ENCODE results near the gene SERPING1. TPM values are rescaled to one million over a fixed set of nuclear protein-coding genes. Genes with fewer than 3 reads are reported as not detected.

SERPING1 gene
- total and polyA plus RNA-seq, 4 donors: 473 to 1,015 (median 795) TPM

GRCh38 chr11:57585301-57585700 is 12.2 kb upstream of the SERPING1 start:
- Histone ChIP-seq H3K4me3 (ENCODE audit: low read length in 2 of 2) (no peak overlapping the region), H3K27ac (ENCODE audit: low read depth in 1 of 2, low read length in 2 of 2) (no peak overlapping the region), H3K9me3 (ENCODE audit: control insufficient read depth, low read length) (no peaks in the 10 kb centered on the region), H3K27me3 (ENCODE audit: control insufficient read depth in 1 of 2, insufficient read depth in 2 of 2, low read length in 1 of 2) (no peaks in the 10 kb centered on the region), H3K4me1 (ENCODE audit: control insufficient read depth in 1 of 2, insufficient read depth in 2 of 2, low read length in 2 of 2) (no peaks in the 10 kb centered on the region), H3K36me3 (ENCODE audit: control insufficient read depth in 1 of 2, insufficient read depth in 2 of 2, low read length in 1 of 2) (no peaks in the 10 kb centered on the region)
- no peak for ATAC-seq (ENCODE audit: low FRiP score)
- DNase-seq: no peak
- intact Hi-C loops (cut with DNase I): no loop called here

DNA sequence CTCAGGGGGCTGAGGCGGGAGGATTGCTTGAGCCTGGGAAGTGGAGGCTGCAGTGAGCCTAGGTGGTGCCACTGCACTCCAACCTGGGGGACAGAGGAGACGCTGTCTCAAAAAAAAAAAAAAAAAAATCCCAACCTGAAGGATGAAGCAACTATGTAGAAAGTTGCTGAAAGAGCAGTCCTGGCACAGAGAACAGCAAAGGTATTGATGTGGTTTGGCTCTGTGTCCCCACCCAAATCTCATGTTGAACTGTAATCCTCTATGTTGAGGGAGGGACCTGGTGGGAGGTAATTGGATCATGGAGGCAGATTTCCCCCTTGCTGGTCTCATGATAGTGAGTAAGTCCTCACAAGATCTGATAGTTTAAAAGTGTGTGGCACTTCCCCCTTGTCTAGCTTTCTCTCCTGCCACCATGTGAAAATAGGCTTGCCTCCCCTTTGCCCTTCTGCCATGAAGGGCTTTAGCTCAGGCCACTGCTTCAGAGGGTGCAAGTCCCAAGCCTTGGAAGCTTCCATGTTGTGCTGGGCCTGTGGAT is 10.7 kb upstream of the SERPING1 start:
- no peaks in the 10 kb centered on the region for H3K27me3 ChIP-seq (ENCODE audit: control insufficient read depth in 1 of 2, insufficient read depth in 2 of 2, low read length in 1 of 2)
- H3K4me3 ChIP-seq (ENCODE audit: low read length in 2 of 2): no peak overlapping the region
- H3K36me3 ChIP-seq (ENCODE audit: control insufficient read depth in 1 of 2, insufficient read depth in 2 of 2, low read length in 1 of 2): no peaks in the 10 kb centered on the region
- no peaks in the 10 kb centered on the region for H3K9me3 ChIP-seq (ENCODE audit: control insufficient read depth, low read length)
- WGBS, 2 donors: 47 to 50% methylated on average over 2 of the region's 2 CpGs
- H3K4me1 ChIP-seq (ENCODE audit: control insufficient read depth in 1 of 2, insufficient read depth in 2 of 2, low read length in 2 of 2): no peaks in the 10 kb centered on the region
- no peak overlapping the region for H3K27ac ChIP-seq (ENCODE audit: low read depth in 1 of 2, low read length in 2 of 2)
- intact Hi-C loops (cut with DNase I): no loop called here
- ATAC-seq (ENCODE audit: low FRiP score) (no peak), DNase-seq (no peak)

DNA sequence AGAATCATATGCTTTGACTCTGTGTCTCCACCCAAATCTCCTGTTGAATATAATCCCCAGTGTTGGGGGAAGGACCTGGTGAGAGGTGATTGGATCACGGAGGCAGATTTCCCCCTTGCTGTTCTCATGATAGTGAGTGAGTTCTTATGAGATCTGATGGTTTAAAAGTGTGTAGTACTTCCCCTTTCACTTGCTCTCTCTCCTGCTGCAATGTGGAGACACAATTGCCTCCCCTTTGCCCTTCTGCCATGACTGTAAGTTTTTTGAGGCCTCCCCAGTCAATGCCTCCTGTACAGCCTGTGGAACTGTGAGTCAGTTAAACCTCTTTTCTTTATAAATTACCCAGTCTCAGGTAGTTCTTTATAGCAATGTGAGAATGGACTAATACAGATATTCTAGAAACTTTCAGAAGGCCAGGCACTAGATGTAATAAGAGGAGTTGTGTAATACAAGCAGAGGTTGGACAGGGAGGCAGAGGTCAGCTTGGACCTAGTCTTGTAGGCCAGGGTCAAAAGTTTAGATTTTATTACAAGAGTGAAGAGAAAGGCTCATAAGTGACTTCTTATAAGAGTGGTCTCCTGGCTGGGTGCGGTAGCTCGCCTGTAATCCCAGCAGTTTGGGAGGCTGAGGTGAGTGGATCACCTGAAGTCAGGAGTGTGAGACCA is 9.3 kb upstream of the SERPING1 start:
- H3K36me3 ChIP-seq (ENCODE audit: control insufficient read depth in 1 of 2, insufficient read depth in 2 of 2, low read length in 1 of 2): no peaks in the 10 kb centered on the region
- no peak overlapping the region for H3K27ac ChIP-seq (ENCODE audit: low read depth in 1 of 2, low read length in 2 of 2)
- no peaks in the 10 kb centered on the region for H3K4me1 ChIP-seq (ENCODE audit: control insufficient read depth in 1 of 2, insufficient read depth in 2 of 2, low read length in 2 of 2)
- no peak overlapping the region for H3K4me3 ChIP-seq (ENCODE audit: low read length in 2 of 2)
- intact Hi-C loops (cut with DNase I): no loop called here
- WGBS, 2 donors: 87 to 91% methylated on average over 3 of the region's 3 CpGs
- no peak for DNase-seq
- ATAC-seq (ENCODE audit: low FRiP score): no peak
- no peaks in the 10 kb centered on the region for H3K9me3 ChIP-seq (ENCODE audit: control insufficient read depth, low read length)
- H3K27me3 ChIP-seq (ENCODE audit: control insufficient read depth in 1 of 2, insufficient read depth in 2 of 2, low read length in 1 of 2): no peaks in the 10 kb centered on the region

- H3K4me1 ChIP-seq (ENCODE audit: control insufficient read depth in 1 of 2, insufficient read depth in 2 of 2, low read length in 2 of 2): peaks cover 0 to 4% of the 10 kb centered on the region in 2 donors
- no peaks in the 10 kb centered on the region for H3K9me3 ChIP-seq (ENCODE audit: control insufficient read depth, low read length)
- intact Hi-C loops (cut with DNase I): loop anchor here (5.0 kb wide), 2 partner anchors 41 to 46 kb away; no protein-coding TSS in a partner anchor
- ATAC-seq (ENCODE audit: low FRiP score): no peak
- H3K27me3 ChIP-seq (ENCODE audit: control insufficient read depth in 1 of 2, insufficient read depth in 2 of 2, low read length in 1 of 2): no peaks in the 10 kb centered on the region
- no peak overlapping the region for H3K4me3 ChIP-seq (ENCODE audit: low read length in 2 of 2)
- no peaks in the 10 kb centered on the region for H3K36me3 ChIP-seq (ENCODE audit: control insufficient read depth in 1 of 2, insufficient read depth in 2 of 2, low read length in 1 of 2)
- H3K27ac ChIP-seq (ENCODE audit: low read depth in 1 of 2, low read length in 2 of 2): peak overlapping the region in 1 of 2 donors; percentile 99
- no peak for DNase-seq
- 77 to 79% methylated on average over 5 of the region's 5 CpGs for WGBS, 2 donors
Measured at GRCh38 chr11:57596266-57596885, 1.1 kb upstream of the SERPING1 start.

- Histone ChIP-seq H3K4me1 (ENCODE audit: control insufficient read depth in 1 of 2, insufficient read depth in 2 of 2, low read length in 2 of 2) (peaks cover 0 to 4% of the 10 kb centered on the region in 2 donors), H3K9me3 (ENCODE audit: control insufficient read depth, low read length) (no peaks in the 10 kb centered on the region), H3K27ac (ENCODE audit: low read depth in 1 of 2, low read length in 2 of 2) (peak overlapping the region; percentile 49 to 99), H3K27me3 (ENCODE audit: control insufficient read depth in 1 of 2, insufficient read depth in 2 of 2, low read length in 1 of 2) (no peaks in the 10 kb centered on the region), H3K36me3 (ENCODE audit: control insufficient read depth in 1 of 2, insufficient read depth in 2 of 2, low read length in 1 of 2) (no peaks in the 10 kb centered on the region), H3K4me3 (ENCODE audit: low read length in 2 of 2) (peak overlapping the region; percentile 55 to 83)
- intact Hi-C loops (cut with DNase I): loop anchor here (2.0 to 5.0 kb wide), 3 partner anchors 29 to 44 kb away; no protein-coding TSS in a partner anchor
- DNase-seq (peak; percentile 89 to 91), ATAC-seq (ENCODE audit: low FRiP score) (peak; percentile 96)
- WGBS, 2 donors: 0 to 1% methylated on average over 26 to 33 of the region's 33 CpGs
Measured at GRCh38 chr11:57597916-57598830, 688 bp downstream of the SERPING1 start.

- peak; percentile 30 for ATAC-seq (ENCODE audit: low FRiP score)
- Histone ChIP-seq H3K27me3 (ENCODE audit: control insufficient read depth in 1 of 2, insufficient read depth in 2 of 2, low read length in 1 of 2) (no peaks in the 10 kb centered on the region), H3K4me1 (ENCODE audit: control insufficient read depth in 1 of 2, insufficient read depth in 2 of 2, low read length in 2 of 2) (peaks cover 0 to 4% of the 10 kb centered on the region in 2 donors), H3K4me3 (ENCODE audit: low read length in 2 of 2) (peak overlapping the region; percentile 55 to 83), H3K9me3 (ENCODE audit: control insufficient read depth, low read length) (no peaks in the 10 kb centered on the region), H3K27ac (ENCODE audit: low read depth in 1 of 2, low read length in 2 of 2) (peak overlapping the region; percentile 2 to 99), H3K36me3 (ENCODE audit: control insufficient read depth in 1 of 2, insufficient read depth in 2 of 2, low read length in 1 of 2) (no peaks in the 10 kb centered on the region)
- WGBS, 2 donors: 12 to 17% methylated on average over 5 of the region's 5 CpGs
- intact Hi-C loops (cut with DNase I): loop anchor here (2.0 to 5.0 kb wide), 3 partner anchors 30 to 44 kb away; no protein-coding TSS in a partner anchor
- DNase-seq: no peak
Measured at GRCh38 chr11:57598831-57599155, 1.3 kb downstream of the SERPING1 start.

DNA sequence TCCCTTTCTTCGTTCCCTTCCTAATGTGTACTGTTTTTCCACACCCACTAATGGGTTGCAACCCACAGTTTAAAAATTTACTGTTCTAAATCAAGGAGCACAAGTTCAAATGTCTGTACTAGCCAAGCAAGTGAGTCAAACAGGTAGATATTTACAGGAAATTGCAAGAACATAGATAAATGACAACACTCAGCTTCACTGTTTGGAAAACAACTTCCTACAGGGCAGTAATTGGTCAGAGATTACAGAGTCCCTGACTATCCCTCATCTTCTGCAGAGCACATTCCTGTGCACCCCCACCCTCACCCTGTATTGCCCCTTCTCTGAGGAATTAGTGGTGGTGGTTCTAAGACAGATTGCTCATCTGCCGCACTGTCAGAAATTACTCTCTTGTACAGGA is 1.9 kb downstream of the SERPING1 start:
- Histone ChIP-seq H3K9me3 (ENCODE audit: control insufficient read depth, low read length) (no peaks in the 10 kb centered on the region), H3K27ac (ENCODE audit: low read depth in 1 of 2, low read length in 2 of 2) (peak overlapping the region in 1 of 2 donors; percentile 99), H3K4me3 (ENCODE audit: low read length in 2 of 2) (peak overlapping the region in 1 of 2 donors; percentile 83), H3K36me3 (ENCODE audit: control insufficient read depth in 1 of 2, insufficient read depth in 2 of 2, low read length in 1 of 2) (no peaks in the 10 kb centered on the region), H3K4me1 (ENCODE audit: control insufficient read depth in 1 of 2, insufficient read depth in 2 of 2, low read length in 2 of 2) (peaks cover 0 to 4% of the 10 kb centered on the region in 2 donors), H3K27me3 (ENCODE audit: control insufficient read depth in 1 of 2, insufficient read depth in 2 of 2, low read length in 1 of 2) (no peaks in the 10 kb centered on the region)
- no peak for DNase-seq
- 23 to 50% methylated on average over 2 of the region's 2 CpGs for WGBS, 2 donors
- no peak for ATAC-seq (ENCODE audit: low FRiP score)
- intact Hi-C loops (cut with DNase I): loop anchor here (2.0 to 5.0 kb wide), 3 partner anchors 31 to 43 kb away; no protein-coding TSS in a partner anchor

GRCh38 chr11:57601297-57601696 is 3.8 kb downstream of the SERPING1 start:
- no peak overlapping the region for H3K27ac ChIP-seq (ENCODE audit: low read depth in 1 of 2, low read length in 2 of 2)
- H3K36me3 ChIP-seq (ENCODE audit: control insufficient read depth in 1 of 2, insufficient read depth in 2 of 2, low read length in 1 of 2): no peaks in the 10 kb centered on the region

More at GRCh38 chr11:57601297-57601696, 3.8 kb downstream of the SERPING1 start:
- Histone ChIP-seq H3K9me3 (ENCODE audit: control insufficient read depth, low read length) (no peaks in the 10 kb centered on the region), H3K4me1 (ENCODE audit: control insufficient read depth in 1 of 2, insufficient read depth in 2 of 2, low read length in 2 of 2) (peaks cover 0 to 4% of the 10 kb centered on the region in 2 donors), H3K4me3 (ENCODE audit: low read length in 2 of 2) (no peak overlapping the region), H3K27me3 (ENCODE audit: control insufficient read depth in 1 of 2, insufficient read depth in 2 of 2, low read length in 1 of 2) (no peaks in the 10 kb centered on the region)
- ATAC-seq (ENCODE audit: low FRiP score) (no peak), DNase-seq (no peak)
- intact Hi-C loops (cut with DNase I): no loop called here
- 85 to 86% methylated on average over 3 of the region's 3 CpGs for WGBS, 2 donors

Measured in aorta (tissue), 5 donors.